ENCODE results near the gene CEP126. TPM values are rescaled to one million over a fixed set of nuclear protein-coding genes. Genes with fewer than 3 reads are reported as not detected.

Gene CEP126, protein sequence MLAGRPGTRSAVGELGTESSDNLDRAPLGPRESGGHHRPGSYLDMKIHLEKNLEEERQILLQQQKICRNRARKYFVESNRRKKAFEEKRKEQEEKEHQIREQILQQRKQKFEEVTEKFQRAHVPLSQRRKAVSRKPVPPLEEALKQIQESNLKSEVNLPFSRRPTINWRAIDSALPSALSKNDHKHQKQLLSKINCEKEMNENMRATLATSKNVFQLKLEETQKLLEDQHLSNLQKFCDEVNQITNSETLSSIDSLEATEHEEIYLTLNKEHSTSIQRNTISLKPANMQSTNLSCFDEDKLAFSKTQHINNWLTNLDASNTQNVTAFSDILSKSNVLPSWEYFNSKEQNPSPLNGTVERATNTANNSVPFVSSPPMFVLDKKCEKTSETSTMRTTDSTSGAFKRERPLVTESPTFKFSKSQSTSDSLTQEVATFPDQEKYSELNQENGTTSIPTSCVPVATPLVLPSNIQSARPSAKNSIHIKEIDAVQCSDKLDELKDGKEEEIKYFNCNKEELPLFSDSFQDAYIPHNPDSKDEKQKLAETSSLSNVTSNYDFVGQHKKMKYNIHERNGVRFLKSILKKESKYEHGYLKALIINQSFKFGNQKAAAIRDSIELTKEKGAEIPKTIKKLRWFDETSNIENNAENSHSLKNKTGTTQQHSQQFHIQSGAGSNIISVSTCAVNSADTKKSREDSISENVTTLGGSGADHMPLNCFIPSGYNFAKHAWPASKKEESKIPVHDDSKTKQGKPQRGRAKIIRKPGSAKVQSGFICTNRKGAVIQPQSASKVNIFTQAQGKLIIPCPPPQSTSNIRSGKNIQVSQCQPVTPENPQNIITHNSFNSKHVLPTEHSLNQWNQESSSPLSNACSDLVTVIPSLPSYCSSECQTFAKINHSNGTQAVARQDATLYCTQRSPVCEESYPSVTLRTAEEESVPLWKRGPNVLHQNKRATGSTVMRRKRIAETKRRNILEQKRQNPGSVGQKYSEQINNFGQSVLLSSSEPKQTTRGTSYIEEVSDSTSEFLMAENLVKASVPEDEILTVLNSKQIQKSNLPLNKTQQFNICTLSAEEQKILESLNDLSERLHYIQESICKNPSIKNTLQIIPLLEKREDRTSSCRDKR
- total RNA-seq = 2.6 and 3.8 TPM in 2 replicates

DNA sequence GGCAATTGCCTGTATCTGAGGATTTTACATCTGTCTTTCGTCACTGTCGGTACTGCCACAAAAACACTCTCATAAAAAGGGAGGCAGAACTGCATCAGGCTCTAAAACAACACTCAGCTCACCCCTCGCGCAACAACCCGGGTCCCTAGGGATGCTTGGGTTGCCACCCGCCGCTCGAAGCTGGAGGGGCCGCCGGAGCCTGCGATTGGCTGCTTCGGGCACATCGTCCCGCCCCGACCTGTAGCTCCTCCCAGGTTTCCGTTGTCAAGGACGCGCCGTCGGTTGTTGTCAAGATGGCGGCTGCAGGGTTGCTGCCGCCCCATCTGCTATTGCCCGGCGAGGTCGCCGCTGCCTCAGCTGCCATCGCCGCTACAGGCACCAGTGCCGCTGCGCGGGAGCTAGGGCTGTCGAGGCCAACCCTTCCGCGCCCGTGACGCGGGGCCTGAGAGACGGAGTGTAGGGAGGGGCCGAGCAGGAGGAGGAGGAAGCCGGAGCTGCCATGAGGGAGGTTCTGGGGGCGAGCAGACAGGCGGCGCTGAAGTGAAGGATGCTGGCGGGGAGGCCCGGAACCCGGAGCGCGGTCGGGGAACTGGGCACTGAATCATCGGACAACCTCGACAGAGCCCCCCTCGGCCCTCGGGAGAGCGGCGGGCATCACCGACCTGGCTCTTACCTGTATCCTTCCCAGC lies at the start of gene CEP126:
CEP126 (plus strand) TSS at position 273 of the 689 bp plus-strand sequence; CDS start at position 548, 275 bp downstream.

DNA sequence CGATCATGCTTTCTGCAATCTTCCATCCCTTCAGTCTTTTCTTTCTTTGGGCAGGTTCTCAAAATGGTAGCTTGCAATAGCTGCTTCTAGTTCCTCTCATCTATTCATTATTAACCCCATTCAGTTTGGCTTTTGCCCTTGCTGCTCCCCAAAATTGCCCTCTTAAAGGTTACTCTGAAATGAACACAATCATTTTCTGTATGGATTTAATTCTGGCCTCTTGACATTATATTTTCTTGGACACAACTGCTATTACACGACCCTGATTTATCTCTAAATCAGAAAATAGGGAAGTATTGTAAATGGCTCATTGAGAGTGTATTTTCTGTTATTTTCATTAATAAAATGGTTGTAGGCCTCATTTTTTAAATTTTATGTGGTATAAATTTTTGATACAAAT lies 1.6 kb downstream of the CEP126 start, which contains the start of gene ANGPTL5:
ANGPTL5 (minus strand) TSS at position 101 of the 400 bp plus-strand sequence. CDS start 8,613 bp downstream, outside the sequence.

DNA sequence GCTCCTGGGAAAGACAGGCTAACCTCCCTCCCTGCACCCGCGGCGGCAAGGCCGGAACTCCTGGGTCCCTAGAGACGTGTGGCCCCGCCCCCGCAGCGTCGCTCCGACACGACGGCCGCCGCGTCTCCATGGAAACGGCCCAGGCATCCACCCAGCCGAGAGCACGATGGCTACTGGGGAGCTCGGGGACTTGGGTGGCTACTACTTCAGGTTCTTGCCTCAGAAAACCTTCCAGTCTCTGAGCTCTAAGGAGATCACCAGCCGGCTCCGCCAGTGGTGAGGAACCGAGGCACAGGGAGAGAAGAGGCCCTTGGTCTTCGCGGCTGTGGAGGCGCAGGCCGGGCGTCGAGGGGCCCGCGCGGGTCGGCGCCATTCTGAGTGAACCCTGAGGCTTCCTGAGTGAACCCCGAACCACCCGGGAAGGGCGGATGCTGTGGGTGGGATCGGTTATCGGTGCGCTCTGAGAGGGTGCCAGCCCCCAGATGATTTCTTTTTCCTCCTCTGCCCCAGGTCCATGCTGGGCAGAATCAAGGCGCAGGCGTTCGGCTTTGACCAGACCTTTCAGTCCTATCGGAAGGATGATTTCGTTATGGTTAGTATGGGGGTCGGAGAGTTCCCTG lies 132.6 kb downstream of the CEP126 start, which contains the start of gene CFAP300:
CFAP300 (plus strand) TSS at position 133 of the 620 bp plus-strand sequence; CDS start at position 167, 34 bp downstream.

Other genes starting within 250 kb of the CEP126 start
- gene ANGPTL5, start 1.5 kb downstream of the CEP126 start, total RNA-seq = 0.66 and 1.3 TPM in 2 replicates
- gene CFAP300, start 132.4 kb downstream of the CEP126 start, total RNA-seq = 4.3 and 9.5 TPM in 2 replicates
- 150 and 268 TPM in 2 replicates for gene YAP1, start 195.4 kb downstream of the CEP126 start, total RNA-seq